Kidney (tissue), 14 donors: ENCODE measurements around the gene SNX2. TPM values are rescaled to one million over a fixed set of nuclear protein-coding genes. Genes with fewer than 3 reads are reported as not detected.

Experiments used
- DNase-seq, 5 donors: peaks; one replicate each; pipeline ENCODE4 v3.0.0-alpha.2; 2013 to 2020
- FAIRE-seq: peaks from 2 replicates; lab custom pipeline; 2012; peaks lifted over from hg19 to GRCh38; lab: Jason Lieb, UNC
- H3K27ac ChIP-seq, 2 donors: one replicate each; pipeline ENCODE4 v1.7.0; 2013; ENCODE audit warnings: low read depth in 2 of 2, low read length in 2 of 2, inconsistent platforms in 1 of 2
- H3K27me3 ChIP-seq: one replicate; pipeline ENCODE4 v1.7.1; 2013; ENCODE audit warnings: low read length, inconsistent platforms; ENCODE audit not compliant: control insufficient read depth, insufficient read depth
- H3K36me3 ChIP-seq, 3 donors: one replicate each; pipeline versions ENCODE4 v1.7.0 to v1.7.1; 2013; ENCODE audit warnings: low read length in 3 of 3, control low read depth in 1 of 3, inconsistent platforms in 1 of 3; ENCODE audit not compliant: insufficient read depth in 3 of 3, control insufficient read depth in 2 of 3
- H3K4me1 ChIP-seq, 3 donors: one replicate each; pipeline versions ENCODE4 v1.7.0 to v1.7.1; 2013; ENCODE audit warnings: low read length in 3 of 3, inconsistent platforms in 1 of 3, low read depth in 1 of 3; ENCODE audit not compliant: control insufficient read depth in 2 of 3, insufficient read depth in 2 of 3
- H3K4me3 ChIP-seq, 3 donors: one replicate each; pipeline versions ENCODE4 v1.7.0 to v1.8.1; 2013; ENCODE audit warnings: low read length in 3 of 3, control low read depth in 1 of 3, inconsistent platforms in 1 of 3
- H3K9ac ChIP-seq, 3 donors: one replicate each; pipeline versions ENCODE4 v1.7.0 to v1.7.1; 2013; ENCODE audit warnings: low read length in 3 of 3, control low read depth in 1 of 3, inconsistent platforms in 1 of 3
- H3K9me3 ChIP-seq, 3 donors: one replicate each; pipeline versions ENCODE4 v1.7.0 to v1.7.1; 2013; ENCODE audit warnings: low read length in 3 of 3, control low read depth in 1 of 3, inconsistent platforms in 1 of 3; ENCODE audit not compliant: control insufficient read depth in 2 of 3, insufficient read depth in 1 of 3
- intact Hi-C: fragments of 100-400 bp; cut with DNase I; formaldehyde crosslinking; loops from one replicate; pipeline ENCODE4 v1.11.1; 2022
- polyA plus RNA-seq: library from polyadenylated mRNA; stranded (reverse); fragments of 350-450 nt; fragmentation: Illumina TruSeq; extraction: RNeasy Lipid Tissue Mini Kit (QIAGEN cat#74804); gene quantifications from one replicate; pipeline ENCODE4 v1.2.3, GENCODE V29; 2014; ENCODE audit warnings: low read depth, low replicate concordance; ENCODE audit not compliant: insufficient read depth
- total RNA-seq: library from RNA; stranded (reverse); fragmentation: NEBNext Ultra II Directional; extraction: Animal tissue kit (Norgen Biotek cat#: 25700); gene quantifications from one replicate; pipeline ENCODE4 v1.2.1, GENCODE V29; 2021
- TF ChIP-seq, protein P1 (sequence below): IDR thresholded peaks from 3 replicates; pipeline ENCODE4 v1.5.1; 2012; ENCODE audit warnings: mild to moderate bottlenecking, moderate library complexity, borderline replicate concordance; ENCODE audit not compliant: insufficient read depth; ENCODE audit errors: extremely low read depth
- donor health status: control.
- donor health status: control.
- donor health status: control.
- donor health status: control.
- donor health status: control.
- donor health status: DM: yes; HTN: yes; CAD: no.
- donor health status: Normal renal cell carcinoma (clear cell type).

The SNX2 gene
- total and polyA plus RNA-seq, 2 donors from 2014 or later, result 75.8 to 81.3 TPM

GRCh38 chr5:122788996-122789395 lies 14.1 kb downstream of the SNX2 start:
- Histone ChIP-seq H3K36me3 (no peaks in the 10 kb centered on the region), H3K9me3 (no peaks in the 10 kb centered on the region), H3K27ac (no peak overlapping the region), H3K9ac (no peak overlapping the region), H3K4me1 (no peaks in the 10 kb centered on the region), H3K27me3 (no peaks in the 10 kb centered on the region), H3K4me3 (no peak overlapping the region)
- intact Hi-C loops, result no loop called here
- FAIRE-seq (no peak), DNase-seq (no peak)
- TF ChIP-seq, protein P1, sequence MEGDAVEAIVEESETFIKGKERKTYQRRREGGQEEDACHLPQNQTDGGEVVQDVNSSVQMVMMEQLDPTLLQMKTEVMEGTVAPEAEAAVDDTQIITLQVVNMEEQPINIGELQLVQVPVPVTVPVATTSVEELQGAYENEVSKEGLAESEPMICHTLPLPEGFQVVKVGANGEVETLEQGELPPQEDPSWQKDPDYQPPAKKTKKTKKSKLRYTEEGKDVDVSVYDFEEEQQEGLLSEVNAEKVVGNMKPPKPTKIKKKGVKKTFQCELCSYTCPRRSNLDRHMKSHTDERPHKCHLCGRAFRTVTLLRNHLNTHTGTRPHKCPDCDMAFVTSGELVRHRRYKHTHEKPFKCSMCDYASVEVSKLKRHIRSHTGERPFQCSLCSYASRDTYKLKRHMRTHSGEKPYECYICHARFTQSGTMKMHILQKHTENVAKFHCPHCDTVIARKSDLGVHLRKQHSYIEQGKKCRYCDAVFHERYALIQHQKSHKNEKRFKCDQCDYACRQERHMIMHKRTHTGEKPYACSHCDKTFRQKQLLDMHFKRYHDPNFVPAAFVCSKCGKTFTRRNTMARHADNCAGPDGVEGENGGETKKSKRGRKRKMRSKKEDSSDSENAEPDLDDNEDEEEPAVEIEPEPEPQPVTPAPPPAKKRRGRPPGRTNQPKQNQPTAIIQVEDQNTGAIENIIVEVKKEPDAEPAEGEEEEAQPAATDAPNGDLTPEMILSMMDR, result no peak

GRCh38 chr5:122789461-122790171 lies 14.7 kb downstream of the SNX2 start:
- Histone ChIP-seq H3K4me3 (no peak overlapping the region), H3K27ac (no peak overlapping the region), H3K9ac (no peak overlapping the region), H3K36me3 (no peaks in the 10 kb centered on the region), H3K27me3 (no peaks in the 10 kb centered on the region), H3K9me3 (no peaks in the 10 kb centered on the region), H3K4me1 (no peaks in the 10 kb centered on the region)
- no peak for DNase-seq
- intact Hi-C loops, result no loop called here
- no peak for FAIRE-seq
- TF ChIP-seq, protein P1, result no peak

DNA sequence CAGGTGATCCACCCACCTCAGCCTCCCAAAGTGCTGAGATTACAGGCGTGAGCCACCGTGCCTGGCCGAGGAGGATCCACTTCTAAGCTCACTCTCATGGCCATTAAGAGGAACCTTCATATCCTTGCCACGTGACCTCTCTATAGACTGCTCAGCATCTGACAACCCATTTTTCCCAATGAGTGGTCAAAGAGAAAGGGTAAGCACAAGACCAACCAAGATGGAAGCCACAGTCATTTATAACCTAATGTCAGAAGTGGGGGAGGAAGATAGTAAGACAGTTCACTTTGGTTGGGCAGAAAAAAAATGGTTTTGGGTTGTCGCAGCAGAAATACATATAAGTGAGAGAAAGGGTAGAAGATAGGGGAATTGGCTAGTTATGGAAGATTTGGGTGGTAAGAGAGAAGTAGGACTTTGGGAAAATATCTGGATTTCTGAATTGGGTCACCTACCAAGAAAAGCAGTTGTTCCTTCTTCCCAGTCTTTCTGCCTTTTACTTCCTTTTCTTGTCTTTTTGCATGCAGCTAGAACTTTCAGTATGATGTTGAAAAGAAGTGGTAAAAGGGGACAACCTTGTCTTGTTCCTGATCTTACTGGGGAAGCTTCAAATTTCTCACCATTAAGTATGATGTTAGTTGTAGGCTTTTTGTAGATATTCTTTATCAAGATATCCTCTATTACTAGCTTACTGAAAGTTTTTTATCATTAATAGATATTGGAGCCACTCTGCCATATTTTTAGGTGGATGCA lies 15.6 kb downstream of the SNX2 start:
- H3K9me3 ChIP-seq, result no peaks in the 10 kb centered on the region
- H3K27me3 ChIP-seq, result no peaks in the 10 kb centered on the region
- H3K4me3 ChIP-seq, result no peak overlapping the region
- no peaks in the 10 kb centered on the region for H3K36me3 ChIP-seq
- intact Hi-C loops, result no loop called here
- DNase-seq, result no peak
- TF ChIP-seq, protein P1, result no peak
- H3K27ac ChIP-seq, result no peak overlapping the region
- H3K4me1 ChIP-seq, result no peaks in the 10 kb centered on the region
- no peak for FAIRE-seq
- no peak overlapping the region for H3K9ac ChIP-seq
